ENCODE measurements around the gene ZNF439.
"Not testable (repeated sequence)": the region's sequence is repeated elsewhere in the genome, so short reads cannot be mapped to it uniquely, and the experiment has no call there.

The ZNF439 gene

DNA sequence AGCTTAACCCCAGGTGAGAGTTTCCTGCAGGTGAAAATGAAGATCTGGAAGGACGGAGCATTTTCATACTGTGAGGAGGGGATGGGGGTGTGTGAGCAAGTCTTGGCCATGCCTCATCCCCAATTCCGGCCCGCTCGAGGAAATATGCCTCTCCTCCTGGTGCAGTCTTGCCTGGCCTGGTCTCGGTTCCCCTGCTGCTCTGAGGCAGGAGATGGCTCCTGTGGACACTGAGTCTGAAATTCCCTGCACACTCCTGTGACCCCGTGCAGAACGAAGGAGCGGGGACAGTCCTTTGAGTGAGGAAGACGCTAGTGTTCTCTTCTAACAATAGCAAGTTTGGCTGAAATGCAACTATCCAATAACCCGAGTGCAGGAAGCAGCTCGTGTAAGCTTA is 329 bp upstream of the ZNF439 start:
- Histone ChIP-seq H3F3A (ENCODE audit: low read depth) (no peaks in the 10 kb centered on the region), H3K79me2 (ENCODE audit: insufficient read depth, low read length) (peaks cover 44% of the 10 kb centered on the region), H3K9ac (ENCODE audit: low read depth, low read length, poor library complexity, severe bottlenecking) (no peak overlapping the region), H3K9me2 (replicated peaks; ENCODE audit: low read depth, low read length) (no peaks in the 10 kb centered on the region), H2AFZ (ENCODE audit: low read length) (peak overlapping the region; percentile 78), H3K4me2 (ENCODE audit: low read depth, low read length, poor library complexity, severe bottlenecking) (peak overlapping the region; percentile 62), H3K9me3 (ENCODE audit: insufficient read depth, low read depth, low read length) (peaks cover 4% of the 10 kb centered on the region; the same call in 1 of the 2 replicates), H3K27me3 (ENCODE audit: insufficient read depth, low read length, poor library complexity, severe bottlenecking) (no peaks in the 10 kb centered on the region), H4K20me1 (ENCODE audit: insufficient read depth, low read length, poor library complexity, severe bottlenecking) (peaks cover 5% of the 10 kb centered on the region), H3K4me1 (ENCODE audit: insufficient read depth, low read length, poor library complexity, severe bottlenecking) (peaks cover 6% of the 10 kb centered on the region), H3K4me3 (ENCODE audit: low read length, poor library complexity, severe bottlenecking) (peak overlapping the region; percentile 78), H3K36me3 (ENCODE audit: insufficient read depth, low read length) (no peaks in the 10 kb centered on the region)
- no peak for TF ChIP-seq EZH2phosphoT487 (IDR thresholded peaks at IDR 0.05; ENCODE audit: borderline replicate concordance)
- TF ChIP-seq, protein P1, sequence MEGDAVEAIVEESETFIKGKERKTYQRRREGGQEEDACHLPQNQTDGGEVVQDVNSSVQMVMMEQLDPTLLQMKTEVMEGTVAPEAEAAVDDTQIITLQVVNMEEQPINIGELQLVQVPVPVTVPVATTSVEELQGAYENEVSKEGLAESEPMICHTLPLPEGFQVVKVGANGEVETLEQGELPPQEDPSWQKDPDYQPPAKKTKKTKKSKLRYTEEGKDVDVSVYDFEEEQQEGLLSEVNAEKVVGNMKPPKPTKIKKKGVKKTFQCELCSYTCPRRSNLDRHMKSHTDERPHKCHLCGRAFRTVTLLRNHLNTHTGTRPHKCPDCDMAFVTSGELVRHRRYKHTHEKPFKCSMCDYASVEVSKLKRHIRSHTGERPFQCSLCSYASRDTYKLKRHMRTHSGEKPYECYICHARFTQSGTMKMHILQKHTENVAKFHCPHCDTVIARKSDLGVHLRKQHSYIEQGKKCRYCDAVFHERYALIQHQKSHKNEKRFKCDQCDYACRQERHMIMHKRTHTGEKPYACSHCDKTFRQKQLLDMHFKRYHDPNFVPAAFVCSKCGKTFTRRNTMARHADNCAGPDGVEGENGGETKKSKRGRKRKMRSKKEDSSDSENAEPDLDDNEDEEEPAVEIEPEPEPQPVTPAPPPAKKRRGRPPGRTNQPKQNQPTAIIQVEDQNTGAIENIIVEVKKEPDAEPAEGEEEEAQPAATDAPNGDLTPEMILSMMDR (conservative IDR thresholded peaks at IDR 0.05; ENCODE audit: low read length) = no peak

DNA sequence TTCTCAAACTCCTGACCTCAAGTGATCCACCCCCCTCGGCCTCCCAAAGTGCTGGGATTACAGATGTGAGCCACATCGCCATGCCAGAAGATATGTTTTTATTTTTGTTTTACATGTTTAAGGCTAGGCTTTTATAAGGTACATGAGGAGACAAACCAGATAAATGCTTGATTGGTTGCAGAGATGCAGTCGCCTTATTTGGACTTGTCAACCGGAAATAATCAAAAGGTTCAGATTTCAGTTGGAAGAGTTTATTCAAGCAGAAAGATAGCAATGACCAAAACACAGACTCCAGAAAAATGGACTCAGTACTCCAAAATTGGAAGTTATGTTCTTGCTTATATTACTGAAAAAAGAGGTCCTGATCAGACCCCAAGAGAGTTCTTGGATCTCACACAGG is 1.8 kb downstream of the ZNF439 start:
- not testable (repeated sequence) for H3K27me3 ChIP-seq (ENCODE audit: insufficient read depth, low read length, poor library complexity, severe bottlenecking); H2AFZ ChIP-seq (ENCODE audit: low read length); H3F3A ChIP-seq (ENCODE audit: low read depth); H3K9me2 ChIP-seq (replicated peaks; ENCODE audit: low read depth, low read length); H4K20me1 ChIP-seq (ENCODE audit: insufficient read depth, low read length, poor library complexity, severe bottlenecking); H3K36me3 ChIP-seq (ENCODE audit: insufficient read depth, low read length); H3K4me1 ChIP-seq (ENCODE audit: insufficient read depth, low read length, poor library complexity, severe bottlenecking)
- peak overlapping the region; percentile 96 for H3K4me2 ChIP-seq (ENCODE audit: low read depth, low read length, poor library complexity, severe bottlenecking)
- peak overlapping the region; percentile 78 for H3K9ac ChIP-seq (ENCODE audit: low read depth, low read length, poor library complexity, severe bottlenecking)
- H3K4me3 ChIP-seq (ENCODE audit: low read length, poor library complexity, severe bottlenecking) = peak overlapping the region; percentile 78
- peaks cover 54% of the 10 kb centered on the region for H3K79me2 ChIP-seq (ENCODE audit: insufficient read depth, low read length)
- peaks cover 12% of the 10 kb centered on the region; the same call in 1 of the 2 replicates for H3K9me3 ChIP-seq (ENCODE audit: insufficient read depth, low read depth, low read length)

DNA sequence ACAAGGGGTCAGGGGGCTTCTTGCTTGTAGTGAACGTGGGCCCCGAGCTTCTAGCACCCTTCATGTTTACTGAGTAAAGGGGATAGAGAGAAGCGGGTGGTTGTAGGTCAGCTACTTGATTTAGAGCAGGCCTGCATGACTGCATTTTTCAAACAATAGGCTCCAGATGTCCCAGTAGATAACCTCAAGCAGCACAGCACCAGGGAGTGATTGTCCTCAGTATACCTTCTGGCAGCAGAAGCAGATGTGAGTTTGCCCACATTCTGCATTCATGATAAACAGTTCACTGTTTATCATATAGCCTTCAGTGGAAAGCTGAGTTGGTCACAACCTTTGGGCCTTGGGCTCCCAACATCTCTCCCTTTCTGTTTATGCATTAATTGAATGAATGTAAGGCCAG is 4.8 kb downstream of the ZNF439 start:
- Histone ChIP-seq H3K79me2 (ENCODE audit: insufficient read depth, low read length) (peaks cover 54% of the 10 kb centered on the region), H3K36me3 (ENCODE audit: insufficient read depth, low read length) (0 out of 2 replicates have a peak, but pooled peaks cover 2% of the 10 kb centered on the region)

More for the DNA sequence above, 4.8 kb downstream of the ZNF439 start:
- Histone ChIP-seq H3K4me1 (ENCODE audit: insufficient read depth, low read length, poor library complexity, severe bottlenecking) (no peaks in the 10 kb centered on the region), H3K9me3 (ENCODE audit: insufficient read depth, low read depth, low read length) (peaks cover 13% of the 10 kb centered on the region; the same call in 1 of the 2 replicates), H3K9ac (ENCODE audit: low read depth, low read length, poor library complexity, severe bottlenecking) (no peak overlapping the region), H3F3A (ENCODE audit: low read depth) (no peaks in the 10 kb centered on the region), H3K27me3 (ENCODE audit: insufficient read depth, low read length, poor library complexity, severe bottlenecking) (no peaks in the 10 kb centered on the region), H2AFZ (ENCODE audit: low read length) (no peak overlapping the region), H3K9me2 (replicated peaks; ENCODE audit: low read depth, low read length) (no peaks in the 10 kb centered on the region), H3K4me3 (ENCODE audit: low read length, poor library complexity, severe bottlenecking) (no peak overlapping the region), H4K20me1 (ENCODE audit: insufficient read depth, low read length, poor library complexity, severe bottlenecking) (peaks cover 5% of the 10 kb centered on the region), H3K4me2 (ENCODE audit: low read depth, low read length, poor library complexity, severe bottlenecking) (no peak overlapping the region)
- no peak for TF ChIP-seq EZH2phosphoT487 (IDR thresholded peaks at IDR 0.05; ENCODE audit: borderline replicate concordance)
- TF ChIP-seq, protein P1 (conservative IDR thresholded peaks at IDR 0.05; ENCODE audit: low read length) = no peak

Measured in Loucy (cell line).